ENCODE data around the gene MPIG6B.

- TF ChIP-seq CTCF (conservative IDR thresholded peaks at IDR 0.05): no peak; the same call in 1 of the 2 replicates
- TF ChIP-seq ZFX (IDR thresholded peaks at IDR 0.05): no peak
Observed at GRCh38 chr6:31712296-31712695, 10.9 kb upstream of the MPIG6B start.

Measured in C4-2B (cell line).